Measurements from ENCODE around the gene CYFIP2.

Gene CYFIP2

DNA sequence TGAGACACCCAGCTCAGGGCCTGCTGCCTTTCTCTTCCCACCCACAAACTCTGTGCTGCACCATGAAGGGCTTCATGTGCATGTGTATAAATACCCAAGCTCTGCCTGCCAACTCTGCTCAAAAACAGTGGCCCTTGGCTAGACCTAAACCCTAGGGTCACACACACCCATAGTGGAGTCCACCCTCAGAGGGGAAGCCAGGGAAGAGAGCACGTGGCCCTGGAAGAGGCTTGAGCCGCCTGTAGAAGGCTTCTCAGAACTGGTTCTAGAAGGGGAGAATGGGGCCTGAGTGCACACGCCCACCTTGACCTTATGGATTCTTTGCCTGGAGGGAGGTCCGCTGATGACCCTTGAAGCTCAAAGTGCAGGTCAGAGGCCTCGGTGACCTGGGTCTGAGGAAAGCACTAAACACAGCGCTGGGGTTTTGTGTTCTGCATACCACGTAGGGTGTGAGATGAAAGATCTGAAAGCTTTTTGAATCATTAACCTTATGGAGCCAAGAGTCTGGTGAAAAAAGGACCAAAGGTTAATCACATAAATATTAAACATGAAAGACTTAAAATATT, 60.6 kb downstream of the CYFIP2 start:
- peak; percentile 22 for DNase-seq (ENCODE audit: low spot score)

DNA sequence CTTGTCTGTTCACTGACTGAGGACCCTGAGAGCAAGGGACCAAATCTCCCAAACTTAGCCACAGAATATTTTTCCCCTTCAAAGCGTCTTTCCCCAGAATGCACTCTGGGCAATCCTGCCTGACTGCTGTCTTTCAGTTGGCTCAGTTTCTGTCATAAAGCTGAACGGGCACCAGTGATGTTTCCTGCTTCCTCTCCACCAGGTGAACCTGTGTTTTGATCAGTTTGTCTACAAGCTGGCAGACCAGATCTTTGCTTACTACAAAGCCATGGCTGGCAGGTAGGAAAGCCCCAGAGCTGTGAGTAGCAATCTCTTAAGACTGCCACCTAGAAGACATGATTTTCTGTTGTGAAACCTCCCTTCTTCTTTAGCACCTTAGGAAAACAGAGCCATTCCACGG, 61.8 kb downstream of the CYFIP2 start:
- DNase-seq (ENCODE audit: low spot score) = no peak

DNA sequence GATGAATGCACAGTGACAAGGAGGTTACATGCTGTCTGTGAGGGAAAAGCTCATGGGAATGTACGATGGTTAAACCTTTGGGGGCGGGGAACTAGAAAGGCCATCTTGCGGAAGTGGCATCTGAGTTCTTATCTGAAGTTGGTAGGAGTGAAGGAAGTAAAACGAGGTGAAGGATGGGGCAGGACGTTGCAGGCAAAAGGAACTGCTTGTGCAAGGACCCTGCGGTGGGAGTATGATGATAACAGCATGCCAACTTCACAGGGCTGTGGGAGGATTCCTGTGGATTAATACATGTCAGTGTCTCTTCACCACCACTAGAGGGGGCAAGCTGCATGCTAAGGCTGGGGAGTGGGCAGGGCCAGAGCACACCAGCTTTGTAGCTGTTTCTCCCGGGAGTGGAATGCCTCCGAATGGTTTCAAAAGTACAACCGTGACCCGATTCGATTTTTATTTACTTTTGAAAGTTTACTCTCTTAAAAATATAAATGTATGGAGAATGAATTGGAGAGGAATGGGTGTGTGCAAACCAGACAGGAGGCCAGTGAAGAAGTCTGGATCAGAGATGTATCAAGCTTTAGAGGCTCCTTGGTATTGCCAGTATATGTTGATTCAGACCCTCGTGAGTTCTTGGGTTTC, 62.5 kb downstream of the CYFIP2 start:
- peak; percentile 83 for DNase-seq (ENCODE audit: low spot score)

DNA sequence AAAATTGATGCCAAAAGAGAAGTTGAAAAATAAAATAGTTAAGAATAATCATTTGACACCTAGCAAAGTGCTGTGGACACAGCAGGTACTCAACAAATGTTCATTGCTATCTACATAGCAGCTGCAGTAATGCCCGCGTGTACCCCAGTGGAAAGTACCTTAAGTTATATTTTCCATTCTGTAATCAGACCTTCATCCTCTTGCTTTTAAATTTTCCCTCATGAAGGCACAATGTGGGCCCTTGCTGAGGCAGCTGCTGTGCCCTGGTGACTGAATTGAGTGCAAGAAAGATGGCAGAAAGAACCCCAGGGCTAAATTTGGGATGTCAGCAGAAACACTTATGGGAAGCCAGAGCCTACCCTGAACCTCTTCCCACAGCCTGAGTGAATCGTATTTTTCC, 65.9 kb downstream of the CYFIP2 start:
- no peak for DNase-seq (ENCODE audit: low spot score)

DNA sequence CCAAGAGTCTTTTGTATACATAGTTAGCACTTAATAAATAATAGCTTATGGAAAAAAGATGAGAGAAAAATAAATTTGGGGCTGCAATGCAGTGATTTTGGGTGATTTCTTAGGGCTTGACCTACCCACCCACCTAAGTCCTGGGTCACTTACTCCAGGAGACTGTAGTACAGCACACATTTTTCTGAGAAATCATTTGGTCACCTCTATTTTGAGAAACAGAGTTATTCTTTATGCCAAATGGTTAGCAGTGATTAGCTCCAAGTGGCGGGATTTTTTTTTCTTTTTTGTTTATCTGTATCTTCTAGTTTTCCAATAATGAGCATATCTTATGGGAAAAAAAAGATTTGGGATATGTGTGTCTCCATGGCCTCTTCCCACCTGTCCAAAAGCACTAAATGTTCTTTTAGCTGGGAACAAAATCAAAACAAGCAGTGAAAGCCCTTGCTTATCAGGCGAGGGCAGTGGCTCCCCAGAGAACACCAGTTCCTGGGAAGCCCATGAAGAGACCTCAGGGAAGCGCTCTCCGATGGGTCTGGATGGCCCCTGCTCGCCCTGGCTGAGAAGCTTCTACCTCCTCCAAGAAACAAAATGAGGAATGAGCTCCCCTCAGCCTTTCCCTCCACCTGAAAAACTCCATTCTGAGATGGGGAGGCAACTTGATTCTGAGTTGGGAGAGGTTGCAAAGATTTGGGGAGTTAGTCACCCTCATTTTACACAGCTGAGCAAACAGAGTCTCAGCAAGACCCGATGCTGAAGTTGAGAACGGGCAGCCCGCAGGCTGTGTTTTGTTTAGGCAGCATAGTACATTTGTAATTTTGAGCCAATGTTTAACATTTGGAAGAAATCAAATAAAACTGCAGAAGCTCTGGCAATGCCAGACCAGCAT, 69.9 kb downstream of the CYFIP2 start:
- DNase-seq (ENCODE audit: low spot score) = no peak

DNA sequence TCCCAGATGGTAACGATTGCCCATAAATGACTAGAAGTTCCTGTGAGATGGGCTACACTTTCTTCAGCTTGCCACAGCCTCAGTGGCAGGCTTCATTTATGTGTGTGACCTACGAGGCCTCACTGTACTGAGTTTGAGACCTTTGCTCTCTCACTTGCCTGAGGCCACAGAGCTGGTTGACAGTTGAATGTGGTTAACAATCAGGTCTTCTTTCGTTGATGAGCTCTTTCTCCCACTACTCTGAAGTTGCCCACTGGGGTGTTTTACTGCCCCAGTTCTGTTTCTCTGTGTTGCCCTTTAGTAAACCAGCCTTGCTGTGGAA, 70.5 kb downstream of the CYFIP2 start:
- DNase-seq (ENCODE audit: low spot score) = no peak

DNA sequence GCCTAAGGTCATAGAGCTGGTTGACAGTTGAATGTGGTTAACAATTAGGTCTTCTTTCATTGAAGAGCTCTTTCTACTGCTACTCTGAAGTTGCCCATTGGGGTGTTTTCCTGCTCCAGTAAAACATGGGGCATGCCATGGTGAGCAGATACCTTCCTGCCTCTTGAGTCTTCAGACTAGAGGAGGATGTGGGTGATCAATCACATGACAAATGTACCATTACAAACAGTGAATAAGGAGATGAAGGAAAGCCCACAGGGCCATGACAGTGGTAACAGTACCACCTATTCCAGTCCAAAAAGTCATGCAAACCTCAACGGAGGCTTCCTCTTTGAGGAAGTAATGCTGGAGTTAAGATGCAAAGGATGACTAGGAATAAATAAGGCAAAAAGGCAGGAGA, 73.5 kb downstream of the CYFIP2 start:
- no peak for DNase-seq (ENCODE audit: low spot score)

DNA sequence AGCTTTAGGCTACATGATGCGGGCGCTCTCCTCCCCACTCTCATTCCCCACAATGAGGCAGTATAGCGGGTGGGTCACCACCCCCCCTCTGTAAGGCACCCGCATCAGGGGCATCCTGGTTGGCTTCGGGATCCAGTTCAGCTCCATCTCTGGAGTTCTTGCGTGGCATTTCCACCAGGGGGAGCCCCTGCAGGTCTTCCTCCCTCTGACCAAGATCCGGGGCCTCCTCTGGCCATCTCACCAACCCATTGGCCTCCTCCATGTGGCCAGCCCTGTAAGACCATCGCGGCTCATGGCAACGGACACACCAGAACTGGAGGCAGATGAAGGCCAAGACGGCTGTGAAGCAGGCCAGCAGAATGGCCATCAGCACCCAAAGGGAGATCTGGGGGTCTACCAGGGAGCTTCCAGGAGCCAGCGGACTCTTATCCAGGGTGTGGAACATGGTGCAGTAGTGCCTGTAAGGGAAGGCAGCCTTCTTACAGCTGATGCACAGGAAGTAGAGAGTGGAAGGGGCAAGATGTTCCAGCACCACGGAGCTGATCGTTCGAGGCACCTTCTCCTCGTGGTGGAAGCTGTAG, 77.0 kb downstream of the CYFIP2 start:
- DNase-seq (ENCODE audit: low spot score) = peak; percentile 22

DNA sequence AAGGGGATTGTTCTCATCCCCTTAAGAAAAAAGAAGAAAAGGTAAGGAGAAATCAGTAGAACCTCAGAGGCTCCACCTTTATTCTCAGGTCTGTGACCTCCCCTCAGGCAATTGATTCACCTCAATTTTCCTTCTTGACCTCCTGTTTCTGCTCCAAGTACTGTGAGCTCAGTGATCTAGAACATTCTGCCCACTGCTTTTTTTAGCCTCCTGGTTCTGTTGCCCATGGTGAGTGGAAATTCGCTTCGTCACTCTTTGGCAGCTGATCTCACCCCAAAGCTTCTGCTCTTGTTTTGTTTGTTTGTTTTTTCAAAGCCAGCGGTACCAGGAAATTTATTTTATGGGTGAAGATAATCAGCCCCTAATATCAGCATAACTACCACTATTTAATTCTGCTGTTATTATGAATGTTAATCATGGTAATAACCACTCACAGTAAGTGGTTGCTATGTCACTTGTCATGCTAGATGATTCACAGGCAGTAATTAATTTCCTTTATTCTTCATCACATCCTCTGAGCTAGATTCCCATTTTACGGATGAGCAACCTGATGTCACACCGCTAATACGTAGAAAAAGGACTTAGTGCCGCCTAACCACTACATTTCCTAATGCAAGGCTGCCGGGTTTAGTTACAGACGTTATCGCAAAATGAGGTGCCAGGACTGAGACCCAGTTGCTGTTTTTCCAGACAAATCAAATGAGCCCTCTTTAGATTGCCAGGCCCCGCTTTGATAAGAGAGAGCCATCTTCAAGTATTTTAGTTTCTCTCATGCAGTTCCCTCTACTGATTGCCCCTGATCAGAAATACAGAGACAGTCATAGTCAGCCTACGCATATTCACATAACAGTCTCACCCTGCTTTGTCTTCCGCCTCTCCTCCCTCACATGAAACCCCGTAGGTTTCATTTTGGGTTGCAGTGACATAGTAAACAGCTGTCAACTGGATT, 78.2 kb downstream of the CYFIP2 start:
- DNase-seq (ENCODE audit: low spot score) = no peak

DNA sequence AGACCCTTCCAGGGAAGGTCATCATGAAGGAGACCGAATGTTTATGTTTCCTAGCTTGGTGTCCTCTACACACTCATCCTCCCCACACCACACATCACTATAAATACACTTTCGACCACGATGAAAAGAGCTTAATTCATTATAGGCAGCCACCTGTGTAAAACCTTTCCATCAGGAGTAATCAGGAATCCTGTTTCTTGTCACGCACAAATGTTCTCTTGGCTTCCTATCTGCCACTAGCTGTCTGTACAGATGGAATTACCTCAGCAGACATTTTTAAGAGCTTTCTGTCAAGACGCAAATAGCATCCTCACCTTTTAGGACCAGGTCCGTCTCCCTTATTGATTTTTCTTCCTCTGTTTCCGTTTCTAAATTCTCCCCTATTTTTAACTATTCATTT, 79.1 kb downstream of the CYFIP2 start:
- DNase-seq (ENCODE audit: low spot score) = no peak

DNA sequence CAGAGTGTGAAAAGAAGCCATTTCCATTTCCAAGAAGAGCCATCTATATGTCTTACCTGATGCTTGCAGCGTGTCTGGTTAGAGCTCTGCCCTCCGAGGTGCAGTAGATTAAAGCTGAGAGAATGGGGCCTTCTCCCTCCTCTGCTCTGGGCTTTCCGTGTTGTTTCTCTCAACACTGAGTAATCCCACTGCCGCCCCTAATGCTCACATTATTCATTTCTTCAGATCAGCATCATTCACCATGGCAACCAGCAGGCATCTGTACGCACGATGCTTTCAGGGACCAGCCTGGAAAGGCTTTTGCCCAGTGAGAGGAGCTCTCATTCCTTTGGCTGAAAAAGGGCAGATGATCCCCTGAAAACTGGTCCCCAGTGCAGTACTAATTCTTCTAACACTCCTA, 79.6 kb downstream of the CYFIP2 start:
- DNase-seq (ENCODE audit: low spot score) = no peak

DNA sequence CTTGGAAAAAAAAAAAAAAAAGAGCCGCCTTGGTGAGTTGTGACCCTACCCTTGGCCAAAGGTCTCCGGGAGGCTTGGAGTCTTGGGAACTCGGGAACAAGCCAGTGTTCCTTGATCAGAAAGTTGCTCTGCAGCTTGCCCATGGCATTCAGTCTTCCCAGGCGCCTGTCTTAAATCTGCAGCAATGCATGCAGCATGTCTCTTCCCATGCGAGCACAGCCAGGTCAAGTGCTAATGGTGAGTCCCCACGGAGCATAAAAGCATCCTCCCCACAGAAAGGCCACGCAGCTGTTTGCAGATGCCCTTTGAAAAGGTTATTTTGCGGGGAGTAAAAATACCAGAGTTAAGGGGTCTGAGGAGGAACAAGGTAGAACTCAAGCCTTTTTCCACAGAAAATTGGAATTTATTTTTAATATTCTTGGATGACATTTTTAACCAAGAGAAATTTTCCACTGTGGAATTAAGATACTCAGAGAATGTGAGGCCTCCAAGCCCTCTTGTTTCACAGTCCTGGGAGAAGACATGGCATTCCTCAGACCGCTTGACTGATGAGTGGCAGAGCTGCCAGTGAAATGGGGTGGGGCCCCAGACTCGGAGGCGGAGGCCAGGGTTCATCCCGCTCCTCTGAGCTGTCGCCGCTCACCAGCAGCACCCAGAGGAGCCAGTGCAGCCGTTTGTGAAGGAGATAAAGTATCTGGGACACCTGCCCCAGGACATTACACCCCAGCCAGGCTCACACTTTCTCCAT, 81.6 kb downstream of the CYFIP2 start:
- no peak for DNase-seq (ENCODE audit: low spot score)

DNA sequence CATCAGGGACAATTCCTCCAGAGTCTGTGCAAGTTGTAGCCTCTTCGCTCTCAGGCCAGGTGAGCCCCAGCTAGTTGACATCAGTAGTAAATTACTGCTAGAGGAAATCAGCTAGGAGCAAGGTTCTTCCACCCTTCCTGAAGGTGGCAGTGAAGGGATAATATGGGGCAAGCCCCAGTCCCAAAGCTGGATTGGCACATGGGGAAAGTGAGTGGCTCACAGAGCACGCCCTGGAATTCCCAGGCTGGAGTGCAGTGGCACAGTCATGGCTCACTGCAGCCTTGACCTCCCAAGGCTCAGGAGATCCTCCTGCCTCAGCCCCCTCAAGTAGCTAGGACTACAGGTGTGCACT, 82.1 kb downstream of the CYFIP2 start:
- peak; percentile 27 for DNase-seq (ENCODE audit: low spot score)

DNA sequence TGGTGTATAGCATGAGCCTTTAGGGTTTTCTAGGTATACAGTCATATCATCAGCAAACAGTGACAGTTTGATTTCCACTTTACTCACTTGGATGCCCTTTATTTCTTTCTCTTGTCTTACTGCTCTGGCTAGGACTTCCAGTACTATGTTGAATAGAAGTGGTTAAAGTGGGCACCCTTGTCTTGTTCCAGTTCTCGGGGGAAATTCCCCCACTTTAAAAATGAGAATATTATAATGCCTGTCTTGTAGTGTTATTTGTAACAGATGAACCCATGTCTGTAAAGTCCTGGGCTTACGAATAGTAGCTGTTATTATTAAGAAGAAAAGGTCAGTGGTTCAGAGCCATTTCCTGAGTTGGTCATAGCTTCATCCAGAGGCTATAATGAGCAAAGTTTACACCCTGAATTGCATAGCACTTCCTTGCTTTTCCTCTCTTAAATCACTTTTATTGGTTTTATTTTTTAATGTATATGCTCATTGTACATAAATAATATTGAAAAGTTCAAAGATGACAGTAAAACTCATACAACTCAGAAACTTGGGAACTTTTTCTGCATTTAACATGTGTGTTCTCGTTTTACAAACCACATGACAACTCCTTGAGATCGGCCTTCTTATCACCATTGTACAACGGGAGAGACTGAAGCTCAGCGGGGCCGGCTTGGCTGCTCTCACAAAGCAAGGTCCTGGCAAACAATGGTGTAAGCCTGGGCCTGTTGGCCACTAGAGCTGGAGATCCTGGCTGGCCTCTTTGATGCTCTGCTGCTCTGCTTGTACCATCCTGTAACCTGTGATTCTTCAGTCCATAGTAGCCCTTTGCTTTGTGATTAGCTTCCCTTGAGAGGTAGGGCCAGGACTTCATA, 85.2 kb downstream of the CYFIP2 start:
- no peak for DNase-seq (ENCODE audit: low spot score)

DNA sequence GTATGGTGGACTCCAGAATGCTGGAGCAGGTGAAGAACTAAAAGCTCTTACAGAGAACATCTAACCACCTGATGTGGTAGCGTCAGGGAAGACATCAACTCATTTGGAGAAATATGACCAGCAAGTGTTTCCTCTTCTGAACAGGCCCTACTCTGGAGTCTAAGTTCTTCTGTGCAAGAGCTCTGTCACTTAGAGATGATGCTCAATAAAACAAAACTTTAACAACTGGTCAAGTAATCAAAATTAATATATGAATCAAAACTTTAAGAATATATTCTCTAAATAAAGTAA, 85.8 kb downstream of the CYFIP2 start:
- no peak for DNase-seq (ENCODE audit: low spot score)

DNA sequence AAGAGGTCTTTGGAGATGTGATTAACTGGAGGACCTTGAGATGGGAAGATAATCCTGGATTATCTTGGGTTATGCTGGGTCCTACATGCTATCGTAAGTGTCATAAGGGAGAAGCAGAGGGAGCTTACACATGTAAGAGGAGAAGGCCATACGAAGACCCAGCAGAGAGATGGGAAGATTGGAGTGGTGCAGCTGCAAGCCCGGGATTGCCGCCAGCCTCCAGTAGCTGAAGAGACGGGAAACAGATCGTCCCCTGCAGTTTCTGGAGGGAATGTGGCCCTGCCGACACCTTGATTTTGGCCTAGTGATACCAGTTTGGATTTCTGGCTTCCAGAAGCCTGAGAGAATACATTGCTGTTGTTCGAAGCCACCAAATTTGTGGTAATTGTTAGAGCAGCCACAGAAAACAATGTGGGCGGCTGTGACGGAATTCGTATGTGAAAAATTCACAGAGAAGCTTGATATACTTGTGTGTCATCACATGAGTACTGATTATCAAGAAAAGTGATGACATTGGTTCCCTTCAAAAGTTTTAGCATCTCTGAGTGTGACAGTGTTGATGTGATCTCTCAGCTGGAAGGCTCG, 86.9 kb downstream of the CYFIP2 start:
- DNase-seq (ENCODE audit: low spot score) = no peak

DNA sequence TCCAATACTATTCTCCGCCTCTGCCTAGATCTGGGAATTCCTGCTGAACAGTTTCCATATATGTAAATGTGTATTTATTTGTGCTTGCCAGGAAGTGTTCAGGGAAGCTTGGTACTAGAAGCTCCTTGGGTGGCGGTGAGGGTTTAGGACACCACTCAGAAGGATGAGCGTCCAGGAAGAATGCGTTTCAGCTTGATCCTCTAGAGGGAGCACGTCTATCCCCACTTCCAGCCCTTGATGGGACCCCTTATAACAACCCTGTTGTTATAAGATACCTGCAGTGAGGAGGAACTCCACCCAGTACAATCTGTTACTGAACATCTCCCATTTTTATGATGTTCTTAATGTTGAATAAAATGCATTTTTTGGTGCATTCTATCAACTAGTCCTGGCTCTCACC, 88.9 kb downstream of the CYFIP2 start:
- no peak for DNase-seq (ENCODE audit: low spot score)

DNA sequence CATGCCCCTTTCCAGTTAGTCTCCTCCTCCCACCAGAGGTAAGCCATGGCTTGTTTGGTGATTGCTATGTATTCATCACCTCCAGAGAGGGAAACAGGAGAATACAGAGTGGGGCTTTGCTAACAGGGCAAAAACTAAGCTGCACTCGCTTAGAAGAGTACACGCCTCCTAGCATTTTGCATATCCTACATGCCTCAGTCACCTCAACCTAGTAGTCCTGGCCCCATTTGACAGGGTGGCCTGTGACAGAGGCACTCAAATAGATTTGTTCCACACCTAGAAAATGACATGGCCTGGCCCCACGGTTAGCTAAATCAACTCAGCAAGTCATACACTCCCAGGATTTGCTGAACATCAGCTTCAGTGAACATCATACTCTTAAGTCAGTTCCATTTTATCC, 90.7 kb downstream of the CYFIP2 start:
- no peak for DNase-seq (ENCODE audit: low spot score)

DNA sequence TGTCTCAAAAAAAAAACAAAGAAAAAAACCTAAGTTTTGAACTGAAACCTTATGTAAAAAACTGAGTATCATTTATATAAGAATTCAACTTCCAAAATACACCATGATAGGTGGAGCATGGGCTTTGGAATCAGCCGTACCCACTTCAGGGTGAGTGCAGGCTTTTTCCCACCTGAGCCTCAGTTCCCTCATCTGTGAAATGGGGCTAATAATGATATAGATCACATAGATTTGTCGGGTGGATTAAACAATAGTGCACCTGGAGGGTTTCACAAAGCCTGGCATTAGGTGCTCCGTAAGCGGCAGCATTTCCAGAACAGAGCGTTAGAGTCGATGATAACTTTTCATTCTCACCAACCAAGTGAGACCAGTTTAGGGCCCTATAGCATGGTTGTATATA, 91.9 kb downstream of the CYFIP2 start:
- DNase-seq (ENCODE audit: low spot score) = no peak

DNA sequence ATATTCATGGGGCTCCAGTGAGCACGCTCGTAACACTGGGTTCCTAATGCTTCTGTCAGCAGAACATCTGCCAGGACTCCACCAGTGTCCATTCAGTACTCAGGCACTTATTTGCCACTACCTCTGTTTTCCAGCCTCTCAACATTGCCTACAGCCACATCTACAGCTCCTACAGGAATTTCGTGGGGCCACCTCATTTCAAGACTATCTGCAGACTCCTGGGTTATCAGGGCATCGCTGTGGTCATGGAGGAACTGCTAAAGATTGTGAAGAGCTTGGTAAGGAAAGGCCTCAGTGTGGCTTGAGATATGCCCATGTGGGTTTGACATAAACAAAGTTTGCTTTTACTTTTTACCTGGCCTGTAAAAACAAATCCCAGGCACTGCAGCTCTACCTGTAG, 92.9 kb downstream of the CYFIP2 start:
- no peak for DNase-seq (ENCODE audit: low spot score)
